Astrocyte (in vitro differentiated cells and primary cell): ENCODE data around the gene XCL2.

ENCODE experiments used
- EZH2 ChIP-seq: IDR thresholded peaks from 2 replicates; pipeline ENCODE4 v1.6.1; 2012; ENCODE audit warnings: mild to moderate bottlenecking, low read length, inconsistent platforms; ENCODE audit not compliant: insufficient read depth
- TF ChIP-seq, protein P1 (sequence below): IDR thresholded peaks from 2 replicates; pipeline ENCODE4 v1.5.1; 2011; ENCODE audit warnings: low read depth, mild to moderate bottlenecking, inconsistent platforms, low read length, moderate library complexity; ENCODE audit not compliant: insufficient read depth

DNA sequence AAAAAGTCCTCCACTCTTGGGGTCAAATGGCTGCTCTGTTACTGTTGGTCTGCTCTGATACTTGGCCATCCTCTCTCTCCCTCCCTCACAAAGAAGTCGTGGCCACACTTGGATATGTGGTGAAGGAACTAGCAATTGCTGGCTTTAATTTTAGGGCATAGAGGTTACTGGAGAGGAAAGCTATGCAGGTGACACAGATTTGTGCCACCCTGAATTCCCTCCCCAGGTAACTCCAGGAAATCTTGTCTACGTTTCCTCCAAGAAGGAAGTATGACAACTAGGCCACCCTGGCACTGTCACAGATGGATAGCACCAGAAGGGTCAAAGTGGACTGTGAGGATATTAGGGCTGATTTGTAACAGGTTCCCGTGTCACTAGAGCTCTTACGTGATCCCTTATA is 36.0 kb downstream of the XCL2 start:
- TF ChIP-seq, protein P1, sequence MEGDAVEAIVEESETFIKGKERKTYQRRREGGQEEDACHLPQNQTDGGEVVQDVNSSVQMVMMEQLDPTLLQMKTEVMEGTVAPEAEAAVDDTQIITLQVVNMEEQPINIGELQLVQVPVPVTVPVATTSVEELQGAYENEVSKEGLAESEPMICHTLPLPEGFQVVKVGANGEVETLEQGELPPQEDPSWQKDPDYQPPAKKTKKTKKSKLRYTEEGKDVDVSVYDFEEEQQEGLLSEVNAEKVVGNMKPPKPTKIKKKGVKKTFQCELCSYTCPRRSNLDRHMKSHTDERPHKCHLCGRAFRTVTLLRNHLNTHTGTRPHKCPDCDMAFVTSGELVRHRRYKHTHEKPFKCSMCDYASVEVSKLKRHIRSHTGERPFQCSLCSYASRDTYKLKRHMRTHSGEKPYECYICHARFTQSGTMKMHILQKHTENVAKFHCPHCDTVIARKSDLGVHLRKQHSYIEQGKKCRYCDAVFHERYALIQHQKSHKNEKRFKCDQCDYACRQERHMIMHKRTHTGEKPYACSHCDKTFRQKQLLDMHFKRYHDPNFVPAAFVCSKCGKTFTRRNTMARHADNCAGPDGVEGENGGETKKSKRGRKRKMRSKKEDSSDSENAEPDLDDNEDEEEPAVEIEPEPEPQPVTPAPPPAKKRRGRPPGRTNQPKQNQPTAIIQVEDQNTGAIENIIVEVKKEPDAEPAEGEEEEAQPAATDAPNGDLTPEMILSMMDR: no peak
- TF ChIP-seq EZH2: no peak
